HEK293 (cell line): ENCODE data around the gene TSPAN11.

ENCODE experiments used
- SP3 ChIP-seq: fragments of 450-650 bp; formaldehyde crosslinking; IDR thresholded peaks from 2 replicates; pipeline ENCODE4 v1.5.1; 2016; ENCODE audit warnings: missing biosample characterization, missing genetic modification characterization
- ZNF2 ChIP-seq: fragments of 450-650 bp; formaldehyde crosslinking; IDR thresholded peaks from 2 replicates; pipeline ENCODE4 v1.5.1; 2016; ENCODE audit warnings: missing biosample characterization, missing genetic modification characterization
- ZNF223 ChIP-seq: fragments of 450-650 bp; formaldehyde crosslinking; IDR thresholded peaks from 2 replicates; pipeline ENCODE4 v1.5.1; 2016; ENCODE audit warnings: missing biosample characterization, missing genetic modification characterization
- ZNF76 ChIP-seq: fragments of 450-650 bp; formaldehyde crosslinking; IDR thresholded peaks from 2 replicates; pipeline ENCODE4; 2016; ENCODE audit warnings: low read depth, missing biosample characterization, missing genetic modification characterization, borderline replicate concordance
- TF ChIP-seq, protein P1 (sequence below): fragments of 450-650 bp; formaldehyde crosslinking; IDR thresholded peaks from 2 replicates; pipeline ENCODE4 v1.5.1; 2016; ENCODE audit warnings: missing biosample characterization, missing genetic modification characterization
- TF ChIP-seq, protein P2 (sequence below): fragments of 450-650 bp; formaldehyde crosslinking; IDR thresholded peaks from 2 replicates; pipeline ENCODE4 v1.5.1; 2016; ENCODE audit warnings: missing biosample characterization, missing genetic modification characterization
- TF ChIP-seq, protein P3 (sequence below): fragments of 450-650 bp; formaldehyde crosslinking; conservative IDR thresholded peaks from 2 replicates; pipeline ENCODE4 v1.5.1; 2016; ENCODE audit warnings: low read depth, missing biosample characterization, missing genetic modification characterization
- TF ChIP-seq, protein P4 (sequence below): fragments of 450-650 bp; formaldehyde crosslinking; IDR thresholded peaks from 2 replicates; pipeline ENCODE4 v1.5.1; 2016; ENCODE audit warnings: missing biosample characterization, missing genetic modification characterization
- TF ChIP-seq, protein P5 (sequence below): fragments of 450-650 bp; formaldehyde crosslinking; IDR thresholded peaks from 2 replicates; pipeline ENCODE4 v1.5.1; 2016; ENCODE audit warnings: missing biosample characterization, missing genetic modification characterization

DNA sequence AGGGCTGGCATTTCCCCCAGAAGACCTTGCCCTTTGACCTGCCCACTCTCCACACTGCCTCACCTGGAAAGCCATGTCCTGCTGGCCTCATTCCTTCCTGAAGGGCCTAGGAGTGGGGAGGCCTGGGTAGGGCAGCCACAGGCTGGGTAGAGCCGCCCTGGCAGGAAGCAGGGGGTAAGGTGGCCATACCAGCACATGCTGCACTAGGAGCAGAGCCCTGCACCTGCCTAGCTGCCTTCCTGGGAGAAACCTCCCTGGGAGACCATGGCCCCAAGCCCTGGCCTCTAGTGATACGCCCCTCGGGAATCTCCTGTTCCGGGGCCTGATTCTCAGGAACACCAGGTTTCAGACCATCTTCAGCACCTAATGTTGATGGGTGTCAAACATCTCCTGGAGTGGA lies 65.8 kb downstream of the TSPAN11 start:
- TF ChIP-seq, protein P1, sequence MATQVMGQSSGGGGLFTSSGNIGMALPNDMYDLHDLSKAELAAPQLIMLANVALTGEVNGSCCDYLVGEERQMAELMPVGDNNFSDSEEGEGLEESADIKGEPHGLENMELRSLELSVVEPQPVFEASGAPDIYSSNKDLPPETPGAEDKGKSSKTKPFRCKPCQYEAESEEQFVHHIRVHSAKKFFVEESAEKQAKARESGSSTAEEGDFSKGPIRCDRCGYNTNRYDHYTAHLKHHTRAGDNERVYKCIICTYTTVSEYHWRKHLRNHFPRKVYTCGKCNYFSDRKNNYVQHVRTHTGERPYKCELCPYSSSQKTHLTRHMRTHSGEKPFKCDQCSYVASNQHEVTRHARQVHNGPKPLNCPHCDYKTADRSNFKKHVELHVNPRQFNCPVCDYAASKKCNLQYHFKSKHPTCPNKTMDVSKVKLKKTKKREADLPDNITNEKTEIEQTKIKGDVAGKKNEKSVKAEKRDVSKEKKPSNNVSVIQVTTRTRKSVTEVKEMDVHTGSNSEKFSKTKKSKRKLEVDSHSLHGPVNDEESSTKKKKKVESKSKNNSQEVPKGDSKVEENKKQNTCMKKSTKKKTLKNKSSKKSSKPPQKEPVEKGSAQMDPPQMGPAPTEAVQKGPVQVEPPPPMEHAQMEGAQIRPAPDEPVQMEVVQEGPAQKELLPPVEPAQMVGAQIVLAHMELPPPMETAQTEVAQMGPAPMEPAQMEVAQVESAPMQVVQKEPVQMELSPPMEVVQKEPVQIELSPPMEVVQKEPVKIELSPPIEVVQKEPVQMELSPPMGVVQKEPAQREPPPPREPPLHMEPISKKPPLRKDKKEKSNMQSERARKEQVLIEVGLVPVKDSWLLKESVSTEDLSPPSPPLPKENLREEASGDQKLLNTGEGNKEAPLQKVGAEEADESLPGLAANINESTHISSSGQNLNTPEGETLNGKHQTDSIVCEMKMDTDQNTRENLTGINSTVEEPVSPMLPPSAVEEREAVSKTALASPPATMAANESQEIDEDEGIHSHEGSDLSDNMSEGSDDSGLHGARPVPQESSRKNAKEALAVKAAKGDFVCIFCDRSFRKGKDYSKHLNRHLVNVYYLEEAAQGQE: no peak
- TF ChIP-seq, protein P2, sequence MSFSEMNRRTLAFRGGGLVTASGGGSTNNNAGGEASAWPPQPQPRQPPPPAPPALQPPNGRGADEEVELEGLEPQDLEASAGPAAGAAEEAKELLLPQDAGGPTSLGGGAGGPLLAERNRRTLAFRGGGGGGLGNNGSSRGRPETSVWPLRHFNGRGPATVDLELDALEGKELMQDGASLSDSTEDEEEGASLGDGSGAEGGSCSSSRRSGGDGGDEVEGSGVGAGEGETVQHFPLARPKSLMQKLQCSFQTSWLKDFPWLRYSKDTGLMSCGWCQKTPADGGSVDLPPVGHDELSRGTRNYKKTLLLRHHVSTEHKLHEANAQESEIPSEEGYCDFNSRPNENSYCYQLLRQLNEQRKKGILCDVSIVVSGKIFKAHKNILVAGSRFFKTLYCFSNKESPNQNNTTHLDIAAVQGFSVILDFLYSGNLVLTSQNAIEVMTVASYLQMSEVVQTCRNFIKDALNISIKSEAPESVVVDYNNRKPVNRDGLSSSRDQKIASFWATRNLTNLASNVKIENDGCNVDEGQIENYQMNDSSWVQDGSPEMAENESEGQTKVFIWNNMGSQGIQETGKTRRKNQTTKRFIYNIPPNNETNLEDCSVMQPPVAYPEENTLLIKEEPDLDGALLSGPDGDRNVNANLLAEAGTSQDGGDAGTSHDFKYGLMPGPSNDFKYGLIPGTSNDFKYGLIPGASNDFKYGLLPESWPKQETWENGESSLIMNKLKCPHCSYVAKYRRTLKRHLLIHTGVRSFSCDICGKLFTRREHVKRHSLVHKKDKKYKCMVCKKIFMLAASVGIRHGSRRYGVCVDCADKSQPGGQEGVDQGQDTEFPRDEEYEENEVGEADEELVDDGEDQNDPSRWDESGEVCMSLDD (tag by site-specific recombination): no peak
- TF ChIP-seq ZNF223 (tag by site-specific recombination) (no peak), ZNF76 (no peak), SP3 (tag by site-specific recombination) (no peak), ZNF2 (tag by site-specific recombination) (no peak)
- TF ChIP-seq, protein P3, sequence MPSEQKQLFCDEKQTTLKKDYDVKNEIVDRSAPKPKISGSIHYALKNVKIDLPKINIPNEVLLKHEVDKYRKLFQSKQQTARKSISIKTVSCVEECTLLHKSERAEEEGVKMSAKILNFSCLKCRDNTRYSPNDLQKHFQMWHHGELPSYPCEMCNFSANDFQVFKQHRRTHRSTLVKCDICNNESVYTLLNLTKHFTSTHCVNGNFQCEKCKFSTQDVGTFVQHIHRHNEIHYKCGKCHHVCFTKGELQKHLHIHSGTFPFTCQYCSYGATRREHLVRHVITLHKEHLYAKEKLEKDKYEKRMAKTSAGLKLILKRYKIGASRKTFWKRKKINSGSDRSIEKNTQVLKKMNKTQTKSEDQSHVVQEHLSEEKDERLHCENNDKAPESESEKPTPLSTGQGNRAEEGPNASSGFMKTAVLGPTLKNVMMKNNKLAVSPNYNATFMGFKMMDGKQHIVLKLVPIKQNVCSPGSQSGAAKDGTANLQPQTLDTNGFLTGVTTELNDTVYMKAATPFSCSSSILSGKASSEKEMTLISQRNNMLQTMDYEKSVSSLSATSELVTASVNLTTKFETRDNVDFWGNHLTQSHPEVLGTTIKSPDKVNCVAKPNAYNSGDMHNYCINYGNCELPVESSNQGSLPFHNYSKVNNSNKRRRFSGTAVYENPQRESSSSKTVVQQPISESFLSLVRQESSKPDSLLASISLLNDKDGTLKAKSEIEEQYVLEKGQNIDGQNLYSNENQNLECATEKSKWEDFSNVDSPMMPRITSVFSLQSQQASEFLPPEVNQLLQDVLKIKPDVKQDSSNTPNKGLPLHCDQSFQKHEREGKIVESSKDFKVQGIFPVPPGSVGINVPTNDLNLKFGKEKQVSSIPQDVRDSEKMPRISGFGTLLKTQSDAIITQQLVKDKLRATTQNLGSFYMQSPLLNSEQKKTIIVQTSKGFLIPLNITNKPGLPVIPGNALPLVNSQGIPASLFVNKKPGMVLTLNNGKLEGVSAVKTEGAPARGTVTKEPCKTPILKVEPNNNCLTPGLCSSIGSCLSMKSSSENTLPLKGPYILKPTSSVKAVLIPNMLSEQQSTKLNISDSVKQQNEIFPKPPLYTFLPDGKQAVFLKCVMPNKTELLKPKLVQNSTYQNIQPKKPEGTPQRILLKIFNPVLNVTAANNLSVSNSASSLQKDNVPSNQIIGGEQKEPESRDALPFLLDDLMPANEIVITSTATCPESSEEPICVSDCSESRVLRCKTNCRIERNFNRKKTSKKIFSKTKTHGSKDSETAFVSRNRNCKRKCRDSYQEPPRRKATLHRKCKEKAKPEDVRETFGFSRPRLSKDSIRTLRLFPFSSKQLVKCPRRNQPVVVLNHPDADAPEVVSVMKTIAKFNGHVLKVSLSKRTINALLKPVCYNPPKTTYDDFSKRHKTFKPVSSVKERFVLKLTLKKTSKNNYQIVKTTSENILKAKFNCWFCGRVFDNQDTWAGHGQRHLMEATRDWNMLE (tag by site-specific recombination): no peak
- TF ChIP-seq, protein P4, sequence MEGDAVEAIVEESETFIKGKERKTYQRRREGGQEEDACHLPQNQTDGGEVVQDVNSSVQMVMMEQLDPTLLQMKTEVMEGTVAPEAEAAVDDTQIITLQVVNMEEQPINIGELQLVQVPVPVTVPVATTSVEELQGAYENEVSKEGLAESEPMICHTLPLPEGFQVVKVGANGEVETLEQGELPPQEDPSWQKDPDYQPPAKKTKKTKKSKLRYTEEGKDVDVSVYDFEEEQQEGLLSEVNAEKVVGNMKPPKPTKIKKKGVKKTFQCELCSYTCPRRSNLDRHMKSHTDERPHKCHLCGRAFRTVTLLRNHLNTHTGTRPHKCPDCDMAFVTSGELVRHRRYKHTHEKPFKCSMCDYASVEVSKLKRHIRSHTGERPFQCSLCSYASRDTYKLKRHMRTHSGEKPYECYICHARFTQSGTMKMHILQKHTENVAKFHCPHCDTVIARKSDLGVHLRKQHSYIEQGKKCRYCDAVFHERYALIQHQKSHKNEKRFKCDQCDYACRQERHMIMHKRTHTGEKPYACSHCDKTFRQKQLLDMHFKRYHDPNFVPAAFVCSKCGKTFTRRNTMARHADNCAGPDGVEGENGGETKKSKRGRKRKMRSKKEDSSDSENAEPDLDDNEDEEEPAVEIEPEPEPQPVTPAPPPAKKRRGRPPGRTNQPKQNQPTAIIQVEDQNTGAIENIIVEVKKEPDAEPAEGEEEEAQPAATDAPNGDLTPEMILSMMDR: no peak
- TF ChIP-seq, protein P5, sequence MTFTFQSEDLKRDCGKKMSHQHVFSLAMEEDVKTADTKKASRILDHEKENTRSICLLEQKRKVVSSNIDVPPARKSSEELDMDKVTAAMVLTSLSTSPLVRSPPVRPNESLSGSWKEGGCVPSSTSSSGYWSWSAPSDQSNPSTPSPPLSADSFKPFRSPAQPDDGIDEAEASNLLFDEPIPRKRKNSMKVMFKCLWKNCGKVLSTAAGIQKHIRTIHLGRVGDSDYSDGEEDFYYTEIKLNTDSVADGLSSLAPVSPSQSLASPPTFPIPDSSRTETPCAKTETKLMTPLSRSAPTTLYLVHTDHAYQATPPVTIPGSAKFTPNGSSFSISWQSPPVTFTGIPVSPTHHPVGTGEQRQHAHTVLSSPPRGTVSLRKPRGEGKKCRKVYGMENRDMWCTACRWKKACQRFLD (tag by site-specific recombination): no peak
